NCI-H2171 (cell line): ENCODE measurements around the gene MTNR1A.
"Not testable (repeated sequence)": the region's sequence is repeated elsewhere in the genome, so short reads cannot be mapped to it uniquely, and the experiment has no call there.

ENCODE experiments used
- DNase-seq: peaks from one replicate; lab custom pipeline; 2025; lab: John Stamatoyannopoulos, UW

Gene MTNR1A

DNA sequence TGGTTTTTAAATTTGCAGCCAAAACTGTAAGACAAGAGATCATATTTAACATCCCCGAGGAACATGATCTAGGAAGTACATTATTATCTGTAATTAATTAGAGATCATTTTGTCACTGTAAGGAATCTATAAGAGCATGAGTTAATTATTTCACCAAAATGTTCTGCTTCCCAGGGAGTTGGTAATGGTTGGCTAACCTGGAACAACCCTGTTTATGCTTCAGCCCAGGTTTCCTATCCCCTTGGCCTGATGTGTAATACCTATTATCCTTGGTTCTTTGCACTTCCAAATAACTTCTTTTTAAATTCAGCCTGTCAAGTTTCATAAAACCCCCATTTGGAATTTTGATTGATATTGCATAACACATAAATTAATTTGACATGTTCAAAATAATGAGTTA is 6.4 kb upstream of the MTNR1A start:
- DNase-seq = no peak

GRCh38 chr4:186560647-186561046 is 5.3 kb upstream of the MTNR1A start:
- no peak for DNase-seq

DNA sequence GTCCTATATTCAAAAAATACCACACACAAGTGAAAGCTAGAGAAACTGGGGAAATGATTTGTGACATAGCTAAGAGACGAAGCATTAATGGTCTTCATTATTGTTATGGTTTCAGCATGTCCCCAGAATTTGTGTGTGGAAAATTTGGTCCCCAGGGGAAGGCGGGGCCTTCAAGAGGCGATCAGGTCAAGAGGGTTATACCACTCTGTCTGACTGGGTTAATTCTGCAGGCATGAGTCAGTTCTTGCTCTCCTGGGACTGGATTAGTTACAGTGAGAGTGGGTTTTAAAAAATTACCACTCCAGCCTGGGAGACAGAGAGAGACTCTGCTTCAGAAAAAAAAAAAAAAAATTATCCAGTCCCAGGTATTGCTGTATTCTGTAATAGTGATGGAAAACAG is 2.1 kb upstream of the MTNR1A start:
- no peak for DNase-seq

DNA sequence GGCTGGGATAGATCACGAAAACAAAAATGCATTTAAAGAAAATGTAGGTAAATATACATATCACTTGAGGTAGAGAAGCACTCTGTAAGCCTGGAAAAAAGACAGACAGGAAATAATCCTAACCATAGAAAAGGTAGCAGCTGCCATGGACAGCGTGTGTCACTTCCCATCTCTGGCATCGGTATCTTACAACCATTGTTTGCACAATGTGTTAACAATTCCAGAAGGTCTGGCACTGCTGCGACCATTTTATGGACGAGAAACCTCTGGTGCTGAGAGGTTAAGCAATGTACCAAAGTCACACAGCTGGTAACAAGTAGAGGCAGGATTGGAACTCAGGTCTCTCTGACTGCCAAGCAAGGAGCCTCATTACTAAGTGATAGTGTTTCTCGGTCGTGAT is 1.7 kb upstream of the MTNR1A start:
- no peak for DNase-seq

- DNase-seq = no peak
Observed at GRCh38 chr4:186554539-186554913, 841 bp downstream of the MTNR1A start.

- DNase-seq = no peak
Observed at GRCh38 chr4:186553717-186554116, 1.6 kb downstream of the MTNR1A start.

GRCh38 chr4:186551849-186552248 is 3.5 kb downstream of the MTNR1A start:
- DNase-seq = no peak

DNA sequence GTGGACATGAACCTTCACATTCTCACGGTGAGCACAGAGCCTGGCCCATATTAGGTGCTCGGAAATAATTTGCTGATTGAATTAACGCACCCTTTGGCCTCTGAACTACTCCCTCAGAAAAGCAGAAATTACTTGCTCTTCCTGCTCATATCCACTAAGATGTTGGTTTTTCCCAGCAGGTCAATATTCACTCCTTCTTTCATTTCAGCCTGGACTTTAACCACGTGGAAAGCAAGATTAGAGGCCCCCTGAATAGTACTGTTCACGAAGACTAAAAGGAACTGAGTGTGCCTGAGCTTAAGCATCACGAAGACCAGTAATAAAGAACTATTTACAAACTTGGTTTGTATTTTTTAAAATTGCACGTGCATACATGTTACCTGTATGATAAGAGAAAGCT is 9.9 kb downstream of the MTNR1A start:
- no peak for DNase-seq

DNA sequence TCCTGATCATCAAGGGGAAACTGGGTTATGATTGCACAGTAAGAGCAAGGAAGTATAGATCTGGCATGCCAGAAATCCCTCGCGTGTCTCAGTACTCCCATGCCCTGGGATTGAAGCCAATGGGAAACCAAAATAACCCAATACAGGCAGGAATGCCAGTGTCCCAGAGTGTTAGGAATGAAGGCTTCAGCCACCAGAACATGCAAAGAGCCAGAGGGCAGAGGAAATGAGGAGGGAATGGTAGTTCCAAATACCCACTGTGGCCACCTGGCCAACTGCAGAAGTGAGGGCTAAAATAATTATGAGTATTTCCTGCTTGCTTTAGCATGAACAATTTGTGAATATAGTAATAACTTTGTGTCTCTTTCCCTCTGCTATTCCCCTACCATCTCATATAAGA is 12.2 kb downstream of the MTNR1A start:
- DNase-seq = no peak

- DNase-seq = no peak
Observed at GRCh38 chr4:186541801-186542200, 13.6 kb downstream of the MTNR1A start.

DNA sequence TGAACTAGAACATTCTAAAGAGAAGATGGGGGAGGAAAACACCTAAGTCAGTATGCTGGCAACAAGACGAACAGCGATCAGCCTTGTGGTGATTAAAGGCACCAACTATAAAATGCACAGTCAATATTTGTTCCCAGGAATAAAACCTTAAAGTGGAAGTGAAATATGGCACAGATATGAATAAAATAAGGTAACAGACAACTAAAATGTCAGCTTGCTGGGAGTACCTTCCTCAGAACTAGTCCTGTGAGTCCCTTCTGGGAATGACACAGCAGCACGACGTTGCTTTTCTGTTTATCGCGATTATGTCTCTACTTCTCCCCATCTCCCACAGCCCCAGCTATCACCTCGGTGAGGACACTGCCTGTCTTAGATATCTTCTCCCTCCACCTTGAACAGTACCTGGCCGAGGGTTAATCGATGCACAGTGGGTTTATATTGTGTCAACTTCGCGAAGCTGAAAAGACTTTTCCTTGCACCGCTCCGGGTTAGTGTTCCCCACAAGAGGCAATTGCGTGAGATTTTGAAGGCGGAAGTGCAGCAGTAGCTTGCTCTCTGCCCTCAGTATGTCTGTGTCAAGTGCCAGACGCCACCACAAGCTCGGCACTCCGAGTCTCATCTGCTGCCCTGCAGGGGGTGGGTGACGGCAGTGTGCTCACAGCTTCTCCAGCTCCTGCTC is 17.4 kb downstream of the MTNR1A start:
- no peak for DNase-seq

- DNase-seq = no peak
Observed at GRCh38 chr4:186536285-186536684, 19.1 kb downstream of the MTNR1A start.

DNA sequence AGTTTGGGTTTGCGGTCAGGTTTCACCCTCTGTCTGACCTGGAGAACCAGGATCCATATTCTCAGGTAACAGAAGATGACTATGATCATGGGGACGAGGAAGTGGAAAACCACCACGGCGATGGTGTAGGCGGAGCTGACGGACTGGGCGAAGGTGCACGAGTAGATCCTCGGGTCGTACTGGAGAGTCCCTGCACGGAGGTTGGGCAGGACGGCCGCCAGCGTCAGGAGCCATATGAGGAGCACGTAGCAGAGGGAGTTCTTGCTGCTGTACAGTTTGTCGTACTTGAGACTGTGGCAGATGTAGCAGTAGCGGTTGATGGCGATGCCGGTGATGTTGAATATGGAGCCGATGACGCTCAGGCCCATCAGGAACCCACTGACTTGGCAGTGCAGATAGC is 21.3 kb downstream of the MTNR1A start:
- no peak for DNase-seq

DNA sequence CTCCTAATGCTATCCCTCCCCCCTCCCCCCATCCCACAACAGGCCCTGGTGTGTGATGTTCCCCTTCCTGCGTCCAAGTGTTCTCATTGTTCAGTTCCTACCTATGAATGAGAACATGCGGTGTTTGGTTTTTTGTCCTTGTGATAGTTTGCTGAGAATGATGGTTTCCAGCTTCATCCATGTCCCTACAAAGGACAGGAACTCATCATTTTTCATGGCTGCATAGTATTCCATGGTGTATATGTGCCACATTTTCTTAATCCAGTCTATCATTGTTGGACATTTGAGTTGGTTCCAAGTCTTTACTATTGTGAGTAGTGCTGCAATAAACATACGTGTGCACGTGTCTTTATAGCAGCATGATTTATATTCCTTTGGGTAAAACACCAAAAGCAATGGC is 31.4 kb downstream of the MTNR1A start:
- DNase-seq = not testable (repeated sequence)

DNA sequence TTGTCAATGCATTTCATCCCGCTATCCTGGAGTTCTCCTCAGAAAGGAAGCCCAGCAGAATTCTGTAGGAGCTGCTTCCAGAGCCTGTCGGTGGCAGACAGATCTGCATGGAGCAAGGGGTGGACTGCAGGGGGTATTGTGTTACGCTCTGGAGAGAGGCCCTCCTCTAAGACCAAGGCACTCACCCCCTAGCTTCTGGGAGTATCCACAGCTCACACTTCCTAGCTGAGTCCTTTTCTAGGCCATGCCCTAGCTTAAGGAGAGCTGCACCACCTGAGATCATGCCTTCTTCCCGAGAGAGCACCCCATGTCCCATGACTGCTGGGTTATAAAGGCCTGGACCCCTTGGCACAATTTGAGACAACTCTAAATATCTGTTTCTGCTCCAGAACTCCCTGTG is 39.1 kb downstream of the MTNR1A start:
- no peak for DNase-seq

GRCh38 chr4:186514271-186514950 is 41.0 kb downstream of the MTNR1A start:
- no peak for DNase-seq

DNA sequence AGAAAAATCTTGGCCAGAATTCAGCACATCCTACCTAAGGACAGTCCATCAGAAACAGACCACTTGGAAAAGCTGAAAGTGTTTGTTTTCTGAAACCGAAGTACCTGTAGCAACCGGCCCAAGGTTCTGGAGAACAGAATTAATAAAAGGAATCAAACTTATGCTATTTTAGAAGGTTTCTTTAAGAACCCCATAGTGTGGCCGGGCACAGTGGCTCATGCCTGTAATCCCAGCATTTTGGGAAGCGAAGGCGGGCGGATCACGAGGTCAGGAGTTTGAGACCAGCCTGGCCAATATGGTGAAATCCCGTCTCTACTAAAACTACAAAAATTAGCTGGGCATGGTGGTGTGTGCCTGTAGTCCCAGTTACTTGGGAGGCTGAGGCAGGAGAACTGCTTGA is 50.6 kb downstream of the MTNR1A start:
- not testable (repeated sequence) for DNase-seq

DNA sequence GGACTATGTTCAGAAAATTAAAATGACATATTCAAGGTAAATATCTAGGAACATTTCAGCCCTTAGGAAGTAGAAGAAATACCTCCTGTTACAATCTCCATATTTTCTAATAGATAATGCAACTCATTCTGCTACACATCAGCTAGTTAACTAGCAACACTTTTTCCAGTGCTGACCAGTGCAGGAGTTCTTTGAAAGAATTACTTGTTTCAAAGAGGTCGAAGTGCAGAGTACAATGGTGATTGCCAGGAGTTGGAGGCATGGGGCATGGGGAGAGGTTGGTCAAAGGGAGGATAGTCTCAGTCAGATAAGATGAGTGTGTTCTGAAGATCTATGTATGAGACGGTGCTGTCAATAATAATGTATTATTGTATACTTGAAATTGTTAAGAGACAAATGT is 53.1 kb downstream of the MTNR1A start:
- no peak for DNase-seq

GRCh38 chr4:186501554-186501953 is 53.8 kb downstream of the MTNR1A start:
- no peak for DNase-seq

DNA sequence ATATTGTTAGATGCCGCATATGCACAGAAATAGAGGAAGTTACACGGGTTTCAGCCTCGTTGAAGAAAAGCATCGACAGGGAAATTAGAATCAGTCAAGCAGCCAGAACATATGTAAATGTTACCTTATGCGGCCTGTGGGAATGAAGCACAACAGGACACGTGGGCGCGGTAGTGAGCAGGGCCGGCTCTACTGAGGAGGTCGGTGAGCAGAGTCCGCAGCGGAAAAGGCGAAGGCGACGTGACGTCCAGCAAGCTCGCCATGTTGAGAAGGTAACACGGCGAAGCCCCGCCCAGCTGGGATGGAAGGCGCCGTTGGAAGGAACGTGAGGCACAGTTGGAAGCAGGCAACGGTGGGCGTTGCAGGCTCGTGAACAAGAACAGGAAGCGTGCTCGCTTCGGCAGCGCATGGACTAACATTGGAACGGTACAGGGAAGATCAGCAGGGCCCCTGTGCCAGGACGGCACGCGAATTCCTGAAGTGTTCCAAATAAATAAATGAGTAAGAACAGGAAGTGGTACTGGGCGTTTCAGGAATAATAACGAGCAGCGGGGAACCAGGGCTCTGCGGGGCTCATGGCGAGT is 54.6 kb downstream of the MTNR1A start:
- no peak for DNase-seq

GRCh38 chr4:186499467-186499866 is 55.9 kb downstream of the MTNR1A start:
- no peak for DNase-seq

GRCh38 chr4:186497043-186497442 is 58.3 kb downstream of the MTNR1A start:
- no peak for DNase-seq

GRCh38 chr4:186494496-186494895 is 60.9 kb downstream of the MTNR1A start:
- DNase-seq = no peak

GRCh38 chr4:186487726-186488125 is 67.6 kb downstream of the MTNR1A start:
- no peak for DNase-seq
